AG09309 (cell line): ENCODE measurements around the gene GLI2.
A peak's percentile ranks its signal among the peaks of the same experiment; 100 is the strongest.

Experiments
- DNase-seq: peaks from one replicate; pipeline ENCODE4 v3.0.0-alpha.2; 2010; ENCODE audit warnings: low read depth
- H3K4me3 ChIP-seq: 2 replicates; pipeline ENCODE4 v1.5.1; 2011; ENCODE audit warnings: mild to moderate bottlenecking, low read depth, low read length, moderate library complexity; ENCODE audit not compliant: control insufficient read depth
- CTCF ChIP-seq: IDR thresholded peaks from 2 replicates; pipeline ENCODE4 v1.5.1; 2011; ENCODE audit warnings: mild to moderate bottlenecking, low read depth, low read length, inconsistent platforms; ENCODE audit not compliant: insufficient read depth, control insufficient read depth; ENCODE audit errors: missing control alignments

GLI2 gene

GRCh38 chr2:120709608-120710041, 26.0 kb upstream of the GLI2 start:
- DNase-seq: no peak
- TF ChIP-seq CTCF: no peak
- H3K4me3 ChIP-seq: no peak overlapping the region

GRCh38 chr2:120710256-120710655, 25.4 kb upstream of the GLI2 start:
- TF ChIP-seq CTCF: no peak
- peak; percentile 24 for DNase-seq
- no peak overlapping the region for H3K4me3 ChIP-seq

GRCh38 chr2:120711694-120712093, 24.0 kb upstream of the GLI2 start:
- TF ChIP-seq CTCF: no peak
- no peak overlapping the region for H3K4me3 ChIP-seq
- DNase-seq: no peak

- H3K4me3 ChIP-seq: no peak overlapping the region
- TF ChIP-seq CTCF: no peak
- DNase-seq: no peak
Measured at GRCh38 chr2:120712180-120712681, 23.4 kb upstream of the GLI2 start.

- TF ChIP-seq CTCF: no peak
- no peak overlapping the region for H3K4me3 ChIP-seq
- no peak for DNase-seq
Measured at GRCh38 chr2:120715353-120715752, 20.3 kb upstream of the GLI2 start.

- TF ChIP-seq CTCF: no peak
- DNase-seq: no peak
- H3K4me3 ChIP-seq: no peak overlapping the region
Measured at GRCh38 chr2:120715941-120716340, 19.7 kb upstream of the GLI2 start.
